Measurements from ENCODE around the gene SIRPD.

SIRPD gene

GRCh38 chr20:1491860-1492642, 65.5 kb downstream of the SIRPD start:
- DNase-seq, result no peak

GRCh38 chr20:1491281-1491840, 66.1 kb downstream of the SIRPD start, which contains the start of gene SIRPB2:
Gene SIRPB2, minus strand, starts transcription at chr20:1491420. Its CDS starts 61 bp downstream, at chr20:1491359.
- no peak for DNase-seq

GRCh38 chr20:1490643-1491195, 66.8 kb downstream of the SIRPD start:
- DNase-seq, result no peak

- no peak for DNase-seq
Measured at GRCh38 chr20:1489764-1490436, 67.6 kb downstream of the SIRPD start.

GRCh38 chr20:1489325-1489724, 68.2 kb downstream of the SIRPD start:
- DNase-seq, result no peak

- DNase-seq, result no peak
Measured at GRCh38 chr20:1486566-1486965, 70.9 kb downstream of the SIRPD start.

GRCh38 chr20:1484438-1485116, 72.9 kb downstream of the SIRPD start:
- no peak for DNase-seq

All from NCI-H82 (cell line).